Naive thymus-derived CD4-positive, alpha-beta T cell (primary cell): Measurements from ENCODE around the gene SLC35G4. TPM values are rescaled to one million over a fixed set of nuclear protein-coding genes. Genes with fewer than 3 reads are reported as not detected.
"Not testable (repeated sequence)": the region's sequence is repeated elsewhere in the genome, so short reads cannot be mapped to it uniquely, and the experiment has no call there.

Experiments used
- ATAC-seq: fragments of 150-1000 bp; cut with Tn5 transposase; 2 replicates; pipeline ENCODE4 v1.10.0; 2021; ENCODE audit warnings: mild to moderate bottlenecking, moderate library complexity
- CTCF ChIA-PET: fragments of 350-600 bp; sonication (Branson Sonifier 250); formaldehyde crosslinking; loops from one replicate; lab custom pipeline; 2021; ENCODE audit warnings: antibody characterized with exemption; lab: Charles Lee
- POLR2A ChIA-PET: fragments of 350-600 bp; sonication (Branson Sonifier 250); formaldehyde crosslinking; loops from one replicate; lab custom pipeline; 2021; ENCODE audit warnings: antibody characterized with exemption, inconsistent platforms; lab: Charles Lee
- DNase-seq, 9 donors: peaks; one replicate each; pipeline versions ENCODE4 v3.0.0 to v3.0.0-alpha.2; 2020 to 2022; ENCODE audit warnings: mixed read lengths in 1 of 9
- H3K27ac ChIP-seq: one replicate; pipeline ENCODE4 v1.7.0; 2013; ENCODE audit warnings: mild to moderate bottlenecking, low read depth, low read length, moderate library complexity
- H3K27me3 ChIP-seq, 2 donors: one replicate each; pipeline ENCODE4 v1.7.0; 2013; ENCODE audit warnings: low read length in 2 of 2, mild to moderate bottlenecking in 2 of 2, moderate library complexity in 2 of 2; ENCODE audit not compliant: control insufficient read depth in 2 of 2, insufficient read depth in 2 of 2
- H3K36me3 ChIP-seq, 3 experiments: 1 replicate in 2 of 3; 2 replicates in 1 of 3; pipeline ENCODE4 v1.7.0; 2013; ENCODE audit warnings: low read length in 3 of 3, mild to moderate bottlenecking in 3 of 3, moderate library complexity in 1 of 3; ENCODE audit not compliant: insufficient read depth in 3 of 3, control insufficient read depth in 2 of 3
- H3K4me1 ChIP-seq, 2 donors: one replicate each; pipeline ENCODE4 v1.7.0; 2013; ENCODE audit warnings: low read length in 2 of 2, mild to moderate bottlenecking in 2 of 2, moderate library complexity in 1 of 2; ENCODE audit not compliant: control insufficient read depth in 2 of 2, insufficient read depth in 2 of 2
- H3K4me3 ChIP-seq: 2 replicates; pipeline ENCODE4 v1.7.0; 2013; ENCODE audit warnings: mild to moderate bottlenecking, low read length
- H3K9me3 ChIP-seq, 3 experiments: 1 replicate in 2 of 3; 2 replicates in 1 of 3; pipeline ENCODE4 v1.7.0; 2013; ENCODE audit warnings: low read length in 3 of 3; ENCODE audit not compliant: control insufficient read depth in 2 of 3
- H3K27ac Mint-ChIP-seq, 9 donors: one replicate each; pipeline ENCODE4 v1.8.0; 2020 to 2022; ENCODE audit warnings: mixed read lengths in 9 of 9, mild to moderate bottlenecking in 8 of 9, moderate library complexity in 5 of 9, inconsistent platforms in 2 of 9
- H3K27me3 Mint-ChIP-seq, 5 donors: one replicate each; pipeline ENCODE4 v1.8.0; 2021 to 2022; ENCODE audit warnings: mixed read lengths in 5 of 5, mild to moderate bottlenecking in 1 of 5
- H3K36me3 Mint-ChIP-seq, 5 donors: one replicate each; pipeline ENCODE4 v1.8.0; 2020 to 2022; ENCODE audit warnings: mixed read lengths in 5 of 5, mild to moderate bottlenecking in 3 of 5, inconsistent platforms in 1 of 5
- H3K4me1 Mint-ChIP-seq, 7 donors: one replicate each; pipeline ENCODE4 v1.8.0; 2020 to 2022; ENCODE audit warnings: mixed read lengths in 7 of 7, mild to moderate bottlenecking in 3 of 7, inconsistent platforms in 1 of 7
- H3K4me3 Mint-ChIP-seq, 10 donors: one replicate each; pipeline ENCODE4 v1.8.0; 2020 to 2022; ENCODE audit warnings: mild to moderate bottlenecking in 10 of 10, mixed read lengths in 10 of 10, moderate library complexity in 6 of 10, inconsistent platforms in 2 of 10
- H3K9me3 Mint-ChIP-seq, 11 donors: one replicate each; pipeline ENCODE4 v1.8.0; 2020 to 2022; ENCODE audit warnings: mixed read lengths in 11 of 11, mild to moderate bottlenecking in 4 of 11, inconsistent platforms in 1 of 11, moderate library complexity in 1 of 11
- intact Hi-C, 2 donors: fragments of 100-400 bp; cut with micrococcal nuclease; formaldehyde crosslinking; loops; one replicate each; pipeline ENCODE4 v1.15.1; 2023
- polyA plus RNA-seq, 2 donors: library from polyadenylated mRNA; unstranded; fragments of 300-500 nt; fragmentation: Illumina TruSeq; gene quantifications; one replicate each; pipeline ENCODE4 v1.2.3, GENCODE V29; 2021
- total RNA-seq, 6 experiments: library from RNA in 5 of 6; stranded (reverse) in 5 of 6; gene quantifications; 1 replicate in 5 of 6; 2 replicates in 1 of 6; pipeline ENCODE4 v1.2.3 and lab custom pipeline; 2021 to 2026

The SLC35G4 gene
- total RNA-seq (not detected), polyA plus RNA-seq (not detected), total RNA-seq (lab: John Stamatoyannopoulos, UW) (not detected)

DNA sequence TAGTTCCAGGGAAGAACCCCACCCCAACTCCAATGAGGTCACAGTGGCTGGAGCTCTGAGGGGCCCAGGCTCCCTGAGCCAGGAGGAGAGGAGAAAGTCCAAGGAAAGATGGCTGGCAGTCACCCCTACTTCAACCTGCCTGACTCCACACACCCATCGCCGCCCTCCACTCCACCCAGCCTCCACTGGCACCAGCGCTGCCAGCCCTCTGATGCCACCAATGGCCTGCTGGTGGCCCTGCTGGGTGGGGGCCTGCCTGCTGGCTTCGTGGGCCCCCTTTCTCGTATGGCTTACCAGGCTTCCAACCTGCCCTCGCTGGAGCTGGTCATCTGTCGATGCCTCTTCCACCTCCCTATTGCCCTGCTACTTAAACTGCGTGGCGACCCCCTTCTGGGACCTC lies at the start of gene SLC35G4:
TSS of gene SLC35G4 (plus strand) at position 109 of the 400 bp plus-strand sequence. CDS start at position 109, 0 bp downstream.
- POLR2A ChIA-PET, result not testable (repeated sequence)

DNA sequence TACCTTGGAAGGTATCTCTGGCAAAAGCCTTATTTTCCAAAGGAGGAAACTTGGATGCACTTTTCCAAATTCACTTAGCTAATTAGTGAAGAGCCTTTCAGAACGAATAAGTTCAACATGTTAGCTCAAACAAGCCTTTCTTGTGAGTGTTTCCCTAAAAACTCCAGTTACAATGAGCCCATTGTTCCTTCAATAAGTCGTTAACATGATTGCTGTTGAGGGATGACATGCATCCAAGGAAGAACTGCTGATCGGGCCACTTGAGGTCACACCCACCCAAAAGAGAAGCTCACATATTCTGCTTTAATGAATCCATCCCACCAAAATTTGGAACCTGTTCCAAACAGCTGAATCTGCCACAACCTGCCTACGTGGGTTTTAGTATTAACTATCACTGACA lies 48.1 kb upstream of the SLC35G4 start:
- Mint-ChIP-seq H3K27ac (no peak overlapping the region), H3K36me3 (peaks cover 0 to 3% (median 0%) of the 10 kb centered on the region in 5 donors), H3K27me3 (peaks cover 0 to 18% (median 6%) of the 10 kb centered on the region in 5 donors), H3K9me3 (no peaks in the 10 kb centered on the region), H3K4me1 (no peaks in the 10 kb centered on the region), H3K4me3 (no peak overlapping the region)
- ATAC-seq (no peak), DNase-seq (no peak)
- intact Hi-C loops, result no loop called here
- H3K27ac ChIP-seq, result no peak overlapping the region
- H3K27me3 ChIP-seq, result peaks cover 0 to 3% of the 10 kb centered on the region in 2 donors
- no peak overlapping the region for H3K4me3 ChIP-seq
- H3K4me1 ChIP-seq, result no peaks in the 10 kb centered on the region
- ChIA-PET CTCF (no interaction called here), POLR2A (no interaction called here)
- no peaks in the 10 kb centered on the region for H3K36me3 ChIP-seq
- H3K9me3 ChIP-seq, result no peaks in the 10 kb centered on the region

More for the DNA sequence above, at the start of gene SLC35G4:
- H3K4me1 Mint-ChIP-seq, intact Hi-C loops, ATAC-seq, H3K27ac Mint-ChIP-seq, H3K36me3 ChIP-seq, H3K27me3 Mint-ChIP-seq, H3K9me3 Mint-ChIP-seq, H3K4me1 ChIP-seq, H3K4me3 ChIP-seq, H3K4me3 Mint-ChIP-seq, H3K9me3 ChIP-seq, H3K27me3 ChIP-seq, H3K36me3 Mint-ChIP-seq, CTCF ChIA-PET, H3K27ac ChIP-seq, DNase-seq: not testable (repeated sequence)

DNA sequence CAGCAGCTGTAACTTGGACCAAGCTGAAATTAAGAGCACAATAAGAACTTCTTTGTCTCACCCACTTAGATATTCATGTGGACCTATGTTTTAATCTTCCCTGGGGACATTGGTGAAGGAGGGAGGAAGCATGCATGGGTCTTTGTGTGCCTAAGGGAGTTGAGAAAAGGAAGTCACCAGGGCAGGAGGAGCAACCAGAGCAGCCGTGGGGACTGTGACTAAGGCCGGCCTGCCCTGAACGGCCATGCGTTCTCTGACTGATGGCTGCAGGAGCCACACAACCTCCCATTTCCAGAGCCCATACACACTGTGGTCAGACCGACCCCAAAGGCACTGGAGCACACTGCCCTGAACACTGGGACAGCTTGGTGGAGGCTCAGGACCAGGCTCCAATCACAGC lies 43.7 kb upstream of the SLC35G4 start:
- intact Hi-C loops, result no loop called here
- ATAC-seq (no peak), DNase-seq (no peak)
- H3K27me3 ChIP-seq, result no peaks in the 10 kb centered on the region
- H3K27me3 Mint-ChIP-seq, result peaks cover 0 to 8% (median 5%) of the 10 kb centered on the region in 5 donors
- H3K9me3 Mint-ChIP-seq, result peaks cover 0 to 2% (median 0%) of the 10 kb centered on the region in 11 donors
- no peaks in the 10 kb centered on the region for H3K36me3 ChIP-seq
- no peak overlapping the region for H3K4me3 ChIP-seq
- POLR2A ChIA-PET, result no interaction called here
- H3K9me3 ChIP-seq, result no peaks in the 10 kb centered on the region
- CTCF ChIA-PET, result no interaction called here
- no peak overlapping the region for H3K4me3 Mint-ChIP-seq
- no peaks in the 10 kb centered on the region for H3K4me1 ChIP-seq
- no peak overlapping the region for H3K27ac Mint-ChIP-seq
- no peaks in the 10 kb centered on the region for H3K36me3 Mint-ChIP-seq
- no peaks in the 10 kb centered on the region for H3K4me1 Mint-ChIP-seq
- no peak overlapping the region for H3K27ac ChIP-seq

DNA sequence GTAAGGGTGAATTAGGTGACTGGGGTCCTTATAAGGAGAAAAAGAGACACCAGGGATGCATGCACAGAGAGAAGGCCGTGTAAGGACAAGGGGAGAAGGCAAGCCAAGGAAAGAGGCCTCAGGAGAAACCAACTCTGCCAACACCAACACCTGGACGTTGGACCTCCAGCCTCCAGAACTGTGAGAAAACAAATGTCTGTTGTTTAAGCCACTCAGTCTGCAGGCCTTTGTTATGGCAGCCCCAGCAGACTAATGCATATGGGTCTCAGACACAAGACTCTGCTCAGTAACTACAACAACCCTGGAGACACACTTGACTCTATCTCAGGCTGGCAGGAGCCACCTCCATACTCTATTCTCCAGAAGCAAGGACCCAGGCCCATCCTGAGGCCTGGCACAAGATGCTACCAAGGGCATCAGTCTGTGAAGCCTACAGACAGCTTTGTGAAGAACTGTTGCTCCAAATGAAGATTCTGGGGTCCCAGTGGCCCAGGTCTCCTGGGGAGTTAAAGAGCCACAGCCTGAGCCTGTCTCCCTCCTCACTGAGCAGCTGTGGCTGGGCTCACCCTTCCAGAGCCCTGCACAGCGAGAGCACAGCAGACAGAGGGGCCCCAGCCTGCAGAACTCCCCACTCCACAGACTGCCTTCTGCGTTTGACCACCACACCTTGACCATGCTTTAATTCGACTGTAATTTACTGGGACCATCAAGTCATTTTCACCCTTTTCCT lies 43.0 kb upstream of the SLC35G4 start:
- no peak overlapping the region for H3K4me3 Mint-ChIP-seq
- no peaks in the 10 kb centered on the region for H3K4me1 Mint-ChIP-seq
- no peak overlapping the region for H3K4me3 ChIP-seq
- H3K27me3 ChIP-seq, result no peaks in the 10 kb centered on the region
- DNase-seq (no peak), ATAC-seq (no peak)
- H3K9me3 Mint-ChIP-seq, result peaks cover 0 to 2% (median 0%) of the 10 kb centered on the region in 11 donors
- H3K27me3 Mint-ChIP-seq, result peaks cover 0 to 8% (median 5%) of the 10 kb centered on the region in 5 donors
- POLR2A ChIA-PET, result no interaction called here
- H3K27ac ChIP-seq, result no peak overlapping the region
- CTCF ChIA-PET, result no interaction called here
- no peaks in the 10 kb centered on the region for H3K9me3 ChIP-seq
- H3K27ac Mint-ChIP-seq, result no peak overlapping the region
- H3K36me3 ChIP-seq, result no peaks in the 10 kb centered on the region
- intact Hi-C loops, result no loop called here
- H3K4me1 ChIP-seq, result no peaks in the 10 kb centered on the region
- no peaks in the 10 kb centered on the region for H3K36me3 Mint-ChIP-seq

DNA sequence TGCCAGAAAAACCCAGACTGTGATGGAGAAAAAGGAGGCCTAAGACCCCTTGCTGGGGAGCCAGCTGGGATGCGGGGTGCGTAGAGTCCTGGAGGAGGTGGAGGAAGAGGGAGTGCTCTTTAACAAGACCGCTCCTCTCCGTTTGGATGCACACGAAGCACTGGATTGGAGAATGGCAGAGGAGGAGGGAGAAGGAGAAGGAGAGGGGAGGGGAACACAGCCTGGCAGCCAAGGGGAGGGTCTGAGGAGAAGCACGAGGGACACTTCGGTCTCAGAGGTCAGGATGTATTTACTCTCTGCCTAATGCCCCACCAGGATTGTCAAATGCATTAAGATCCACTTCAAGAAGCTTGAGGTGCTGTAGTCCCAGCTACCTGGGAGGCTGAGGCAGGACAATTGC lies 42.0 kb upstream of the SLC35G4 start:
- no peak for DNase-seq
- intact Hi-C loops, result no loop called here
- H3K27me3 Mint-ChIP-seq, result peaks cover 0 to 8% (median 5%) of the 10 kb centered on the region in 5 donors
- no peak overlapping the region for H3K4me3 ChIP-seq
- H3K4me1 ChIP-seq, result no peaks in the 10 kb centered on the region
- H3K4me1 Mint-ChIP-seq, result no peaks in the 10 kb centered on the region
- no peaks in the 10 kb centered on the region for H3K36me3 Mint-ChIP-seq
- H3K27ac ChIP-seq, result no peak overlapping the region
- H3K9me3 Mint-ChIP-seq, result peaks cover 0 to 2% (median 0%) of the 10 kb centered on the region in 11 donors
- ATAC-seq, result no peak
- POLR2A ChIA-PET, result no interaction called here
- no peak overlapping the region for H3K4me3 Mint-ChIP-seq
- no peaks in the 10 kb centered on the region for H3K36me3 ChIP-seq
- CTCF ChIA-PET, result no interaction called here
- no peak overlapping the region for H3K27ac Mint-ChIP-seq
- no peaks in the 10 kb centered on the region for H3K27me3 ChIP-seq
- H3K9me3 ChIP-seq, result no peaks in the 10 kb centered on the region

DNA sequence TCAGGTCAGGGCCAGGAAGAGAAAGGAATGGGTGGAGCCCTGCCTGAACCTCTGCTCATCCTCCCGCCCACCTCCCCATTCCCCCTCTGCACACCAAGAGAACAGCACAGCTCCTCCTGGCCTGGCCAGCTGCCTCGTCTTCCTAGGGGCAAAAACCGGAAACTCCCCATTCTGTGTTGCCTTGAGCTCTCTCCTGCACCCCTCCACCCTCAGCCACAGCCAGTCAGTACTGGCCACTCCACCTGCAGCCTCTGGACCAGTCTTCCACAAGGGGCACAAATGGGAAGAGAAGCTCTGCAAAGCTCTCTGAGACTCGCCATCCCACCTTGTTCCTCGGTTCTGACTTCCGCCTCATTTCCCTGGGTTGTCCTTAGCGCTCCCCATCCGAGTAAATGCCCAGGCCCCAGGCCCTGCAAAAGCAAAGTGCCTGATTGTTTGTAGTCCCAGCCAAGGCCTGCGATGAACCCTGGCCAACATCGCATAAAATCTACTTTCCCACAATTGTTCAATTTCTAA lies 39.3 kb upstream of the SLC35G4 start:
- no peak overlapping the region for H3K4me3 ChIP-seq
- DNase-seq (no peak), ATAC-seq (no peak)
- Mint-ChIP-seq H3K27ac (no peak overlapping the region), H3K27me3 (peaks cover 0 to 16% (median 11%) of the 10 kb centered on the region in 5 donors), H3K4me1 (no peaks in the 10 kb centered on the region), H3K9me3 (peaks cover 0 to 2% (median 0%) of the 10 kb centered on the region in 11 donors), H3K4me3 (no peak overlapping the region), H3K36me3 (no peaks in the 10 kb centered on the region)
- H3K36me3 ChIP-seq, result no peaks in the 10 kb centered on the region
- H3K27me3 ChIP-seq, result no peaks in the 10 kb centered on the region
- ChIA-PET POLR2A (no interaction called here), CTCF (interaction anchor here (0.6 kb wide), 1 partner anchor 14 kb away, joined by 3 read pairs; no protein-coding TSS in a partner anchor)
- H3K27ac ChIP-seq, result no peak overlapping the region
- no peaks in the 10 kb centered on the region for H3K4me1 ChIP-seq
- no peaks in the 10 kb centered on the region for H3K9me3 ChIP-seq
- intact Hi-C loops, result no loop called here
